Measurements from ENCODE around the gene MN1. TPM values are rescaled to one million over a fixed set of nuclear protein-coding genes. Genes with fewer than 3 reads are reported as not detected.

MN1 gene
- total and polyA plus RNA-seq, 2 of the 8 experiments (the other 6 are each of a cell fraction or from before 2014, with no cell fraction given): 3.1 to 4.9 TPM

DNA sequence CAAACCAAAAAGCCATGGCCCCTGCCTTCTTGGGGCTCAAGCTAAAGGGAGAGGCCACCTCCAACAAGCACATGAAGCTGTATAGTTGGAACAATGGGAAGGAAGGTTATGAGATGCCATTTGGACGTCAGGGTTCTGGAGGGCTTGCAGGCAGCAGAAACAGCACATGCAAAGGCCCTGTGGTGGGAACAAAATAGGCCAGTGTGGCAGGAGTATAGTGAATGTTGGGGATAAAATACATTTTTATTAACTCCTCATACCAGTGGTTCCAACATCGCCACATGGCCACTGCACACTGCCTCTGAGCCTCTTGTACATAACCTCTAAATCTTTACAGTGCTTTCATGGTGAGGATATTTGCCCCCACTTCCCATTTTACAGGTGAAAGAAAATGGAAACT lies 32.2 kb upstream of the MN1 start:
- H2BK5ac ChIP-seq (ENCODE audit: low read depth, low read length): no peak overlapping the region
- H3K4me2 ChIP-seq (ENCODE audit: insufficient read depth in 1 of 2, low read depth in 2 of 2, low read length in 2 of 2): no peak overlapping the region
- H3K14ac ChIP-seq (ENCODE audit: insufficient read length): no peak overlapping the region
- no peaks in the 10 kb centered on the region for H3K79me2 ChIP-seq (ENCODE audit: control insufficient read depth in 1 of 2, insufficient read depth in 2 of 2, low read length in 2 of 2)
- DNase-seq (ENCODE audit: low read depth in 1 of 2, low spot score in 2 of 2): no peak
- no peak overlapping the region for H2BK15ac ChIP-seq (ENCODE audit: low read length)
- H3K9ac ChIP-seq (replicated peaks in 1 of 4; ENCODE audit: extremely low read depth in 1 of 4, low read depth in 3 of 4, low read length in 3 of 4): no peak overlapping the region
- WGBS, 2 experiments (ENCODE audit: extremely low coverage in 1 of 2, insufficient coverage in 1 of 2, insufficient read length in 1 of 2, insufficient replicate concordance in 2 of 2, low coverage in 1 of 2, low lambda C conversion rate in 2 of 2, missing lambda C conversion rate in 1 of 2): 88% methylated on average over 2 of the region's 2 CpGs; no CpG with 5 or more reads in 1 of the 2 experiments
- no peak overlapping the region for H3K23ac ChIP-seq (ENCODE audit: insufficient read length)
- no peak overlapping the region for H2BK12ac ChIP-seq (ENCODE audit: low read depth, low read length)
- POLR2A ChIA-PET (ENCODE audit: partially characterized antibody): no interaction called here
- H3K4ac ChIP-seq (replicated peaks; ENCODE audit: insufficient read length, low read depth, low read length): no peak overlapping the region
- H3K9me3 ChIP-seq (ENCODE audit: insufficient read depth in 2 of 2, low read depth in 1 of 2, low read length in 1 of 2): peaks cover 0 to 3% of the 10 kb centered on the region in 2 experiments; a peak in 1 of 4 replicates
- no peaks in the 10 kb centered on the region for H3K79me1 ChIP-seq (ENCODE audit: low read depth, low read length)
- no peak overlapping the region for H3K27ac ChIP-seq (ENCODE audit: low read depth, low read length)
- no peak overlapping the region for H3K4me3 ChIP-seq (ENCODE audit: extremely low read depth in 1 of 4, insufficient read depth in 2 of 4, low read depth in 3 of 4, low read length in 4 of 4)
- peaks cover 3 to 8% (median 6%) of the 10 kb centered on the region in 4 experiments for H3K4me1 ChIP-seq (replicated peaks in 1 of 4; ENCODE audit: control insufficient read depth in 3 of 4, insufficient read depth in 4 of 4, low read length in 3 of 4)
- H3K27me3 ChIP-seq (replicated peaks in 1 of 4; ENCODE audit: control insufficient read depth in 3 of 4, extremely low read depth in 1 of 4, insufficient read depth in 3 of 4, low read length in 3 of 4): 0 out of 7 replicates have a peak, but pooled peaks cover 0 to 2% (median 0%) of the 10 kb centered on the region in 4 experiments
- no peak for FAIRE-seq
- no peak overlapping the region for H2AFZ ChIP-seq (ENCODE audit: low read length)
- no peak overlapping the region for H2AK5ac ChIP-seq (ENCODE audit: low read depth, low read length)
- no peaks in the 10 kb centered on the region for H3K23me2 ChIP-seq (ENCODE audit: low read depth, low read length)
- no peak for TF ChIP-seq BACH1 (IDR thresholded peaks at IDR 0.05; ENCODE audit: low read length)
- no peak for TF ChIP-seq TBP (IDR thresholded peaks at IDR 0.05; ENCODE audit: low read depth, low read length)
- TF ChIP-seq POU5F1 (IDR thresholded peaks at IDR 0.05; ENCODE audit: low read depth, low read length): no peak
- no peak for TF ChIP-seq SAP30 (IDR thresholded peaks at IDR 0.05; ENCODE audit: insufficient read depth, insufficient replicate concordance, low read length)
- TF ChIP-seq RAD21 (IDR thresholded peaks at IDR 0.05 in 1 of 2, conservative IDR thresholded peaks at IDR 0.05 in 1 of 2; ENCODE audit: low read depth in 2 of 2, low read length in 2 of 2): no peak
- TF ChIP-seq CEBPB (IDR thresholded peaks at IDR 0.05; ENCODE audit: low read depth, low read length): no peak
- no peak for TF ChIP-seq KDM4A (IDR thresholded peaks at IDR 0.05; ENCODE audit: low read depth, low read length, severe bottlenecking)
- TF ChIP-seq, protein P1, sequence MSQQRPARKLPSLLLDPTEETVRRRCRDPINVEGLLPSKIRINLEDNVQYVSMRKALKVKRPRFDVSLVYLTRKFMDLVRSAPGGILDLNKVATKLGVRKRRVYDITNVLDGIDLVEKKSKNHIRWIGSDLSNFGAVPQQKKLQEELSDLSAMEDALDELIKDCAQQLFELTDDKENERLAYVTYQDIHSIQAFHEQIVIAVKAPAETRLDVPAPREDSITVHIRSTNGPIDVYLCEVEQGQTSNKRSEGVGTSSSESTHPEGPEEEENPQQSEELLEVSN (IDR thresholded peaks at IDR 0.05): no peak
- TF ChIP-seq, protein P2, sequence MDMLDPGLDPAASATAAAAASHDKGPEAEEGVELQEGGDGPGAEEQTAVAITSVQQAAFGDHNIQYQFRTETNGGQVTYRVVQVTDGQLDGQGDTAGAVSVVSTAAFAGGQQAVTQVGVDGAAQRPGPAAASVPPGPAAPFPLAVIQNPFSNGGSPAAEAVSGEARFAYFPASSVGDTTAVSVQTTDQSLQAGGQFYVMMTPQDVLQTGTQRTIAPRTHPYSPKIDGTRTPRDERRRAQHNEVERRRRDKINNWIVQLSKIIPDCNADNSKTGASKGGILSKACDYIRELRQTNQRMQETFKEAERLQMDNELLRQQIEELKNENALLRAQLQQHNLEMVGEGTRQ (IDR thresholded peaks at IDR 0.05; ENCODE audit: low read length): no peak
- H4K20me1 ChIP-seq (replicated peaks in 1 of 2; ENCODE audit: control insufficient read depth in 1 of 2, insufficient read depth in 2 of 2, low read length in 2 of 2): no peaks in the 10 kb centered on the region
- H3K56ac ChIP-seq (replicated peaks; ENCODE audit: insufficient read length, low read depth, low read length): no peak overlapping the region
- no peak overlapping the region for H3K18ac ChIP-seq (ENCODE audit: extremely low read depth, low read length)
- H2BK120ac ChIP-seq (replicated peaks; ENCODE audit: low read depth, low read length): no peak overlapping the region
- H4K91ac ChIP-seq (replicated peaks; ENCODE audit: insufficient read length, low read length): no peak overlapping the region
- no peaks in the 10 kb centered on the region for H3K36me3 ChIP-seq (ENCODE audit: control insufficient read depth in 2 of 4, insufficient read depth in 4 of 4, low read length in 3 of 4)
- H4K8ac ChIP-seq (ENCODE audit: extremely low read depth, insufficient read depth, low read length): no peak overlapping the region
- CTCF ChIA-PET (ENCODE audit: partially characterized antibody): no interaction called here
- no peak overlapping the region for H4K5ac ChIP-seq (ENCODE audit: insufficient read length, low read depth, low read length)
- H2BK20ac ChIP-seq (ENCODE audit: low read length): no peak overlapping the region
